K562 (cell line): ENCODE measurements around the gene EEF1AKMT4. TPM values are rescaled to one million over a fixed set of nuclear protein-coding genes. Genes with fewer than 3 reads are reported as not detected.

ENCODE experiments used
- E2F6 ChIP-seq, 2 experiments: IDR thresholded peaks; 2 replicates each; pipeline ENCODE4 v1.6.1; 2011; ENCODE audit warnings: borderline replicate concordance in 1 of 2, control low read depth in 1 of 2, low read depth in 1 of 2, low read length in 1 of 2, mild to moderate bottlenecking in 1 of 2, mixed read lengths in 1 of 2, moderate library complexity in 1 of 2; ENCODE audit not compliant: insufficient read depth in 1 of 2, insufficient read length in 1 of 2, poor library complexity in 1 of 2, severe bottlenecking in 1 of 2; ENCODE audit errors: extremely low read depth in 1 of 2
- HLTF ChIP-seq: fragments of 450-650 bp; IDR thresholded peaks from 2 replicates; pipeline ENCODE4 v1.6.1; 2016
- HMGN3 ChIP-seq: IDR thresholded peaks from 2 replicates; pipeline ENCODE4 v1.6.1; 2011; ENCODE audit warnings: borderline replicate concordance, low read depth, mild to moderate bottlenecking, mixed read lengths, low read length; ENCODE audit not compliant: insufficient read length; ENCODE audit errors: extremely low read depth
- IRF9 ChIP-seq: fragments of 450-650 bp; IDR thresholded peaks from 2 replicates; pipeline ENCODE4 v1.6.1; 2016; ENCODE audit warnings: missing biosample characterization, missing genetic modification characterization
- LEF1 ChIP-seq: fragments of 450-650 bp; IDR thresholded peaks from 2 replicates; pipeline ENCODE4 v1.6.1; 2016; ENCODE audit warnings: mild to moderate bottlenecking
- PRPF4 ChIP-seq: fragments of 200-400 bp; formaldehyde crosslinking; IDR thresholded peaks from one replicate; pipeline ENCODE4 v1.6.1; 2017; ENCODE audit warnings: low read length, low read depth, mild to moderate bottlenecking; ENCODE audit not compliant: insufficient read depth, poor library complexity, severe bottlenecking
- SMAD3 ChIP-seq: fragments of 450-650 bp; formaldehyde crosslinking; conservative IDR thresholded peaks from 2 replicates; pipeline ENCODE4 v1.4.0; 2020; ENCODE audit warnings: mild to moderate bottlenecking
- SREBF1 ChIP-seq: fragments of 150-350 bp; IDR thresholded peaks from 2 replicates; pipeline ENCODE4 v1.6.1; 2014; ENCODE audit warnings: antibody characterized with exemption, low read depth, low read length, borderline replicate concordance
- ZBTB11 ChIP-seq, 3 experiments: fragments of 200-800 bp in 1 of 3; fragments of 250-450 bp in 1 of 3; fragments of 450-650 bp in 1 of 3; sonication (Bioruptor Pico) in 1 of 3; sonication (Bioruptor generic) in 1 of 3; formaldehyde crosslinking in 1 of 3; IDR thresholded peaks; 2 replicates each; pipeline versions ENCODE4 v1.6.1 to v1.8.0; 2016 to 2022; ENCODE audit warnings: mild to moderate bottlenecking in 2 of 3, missing genetic modification characterization in 2 of 3, missing compliant biosample characterization in 1 of 3, moderate library complexity in 1 of 3
- ZNF318 ChIP-seq, 2 experiments: fragments of 450-650 bp; IDR thresholded peaks; 2 replicates each; pipeline ENCODE4 v1.6.1; 2016; ENCODE audit warnings: mild to moderate bottlenecking in 2 of 2, borderline replicate concordance in 1 of 2, low read depth in 1 of 2, moderate library complexity in 1 of 2
- ZNF764 ChIP-seq: fragments of 250-450 bp; sonication (Bioruptor Pico); IDR thresholded peaks from 2 replicates; pipeline ENCODE4 v1.4.0; 2020; ENCODE audit warnings: low read depth, mild to moderate bottlenecking, moderate library complexity
- polyA plus RNA-seq, 8 experiments: library from polyadenylated mRNA; depleted of rRNA in 4 of 8; stranded (reverse) in 5 of 8; unstranded in 3 of 8; fragments of >200 nt; fragmentation: Nextera tagmentation in 2 of 8; fragmentation: Illumina TruSeq in 1 of 8; extraction: Ambion mirVana in 2 of 8; extraction: Trizol in 1 of 8; gene quantifications; 2 replicates each; pipeline versions ENCODE4 v1.2.1 to v1.2.3, GENCODE V29; 2011 to 2014; ENCODE audit warnings: inconsistent platforms in 1 of 8, missing spikeins in 1 of 8
- total RNA-seq, 7 experiments: library from RNA; depleted of rRNA in 6 of 7; stranded (reverse); fragments of >200 nt in 6 of 7; fragmentation: Illumina TruSeq in 2 of 7; extraction: Trizol in 2 of 7; gene quantifications; 2 replicates each; pipeline versions ENCODE4 v1.2.1 to v1.2.3, GENCODE V29; 2011 to 2021; ENCODE audit warnings: low replicate concordance in 1 of 7

EEF1AKMT4 gene
- total and polyA plus RNA-seq, 9 of the 15 experiments (the other 6 are each of a cell fraction or from before 2014, with no cell fraction given): 10.3 to 49.4 (median 18.9) TPM

- TF ChIP-seq E2F6 (IDR thresholded peaks at IDR 0.05; ENCODE audit: borderline replicate concordance in 1 of 2, extremely low read depth in 1 of 2, insufficient read depth in 1 of 2, insufficient read length in 1 of 2, low read depth in 1 of 2, low read length in 1 of 2, poor library complexity in 1 of 2, severe bottlenecking in 1 of 2) (peak; percentile 71 to 82), LEF1 (0 out of 2 replicates have a peak, but pooled peaks have one; percentile 16), ZBTB11 (CRISPR knock-in tag; IDR thresholded peaks at IDR 0.05) (peak; percentile 91 to 98 (median 98)), ZNF764 (CRISPR knock-in tag) (no peak), SMAD3 (no peak), SREBF1 (no peak), HMGN3 (peak; percentile 33), ZNF318 (IDR thresholded peaks at IDR 0.05; ENCODE audit: borderline replicate concordance in 1 of 2, low read depth in 1 of 2) (no peak), PRPF4 (no peak), HLTF (no peak), IRF9 (peak; percentile 69)
Measured at GRCh38 chr3:184249412-184250166, at the start of gene EEF1AKMT4 (continued).
